Gastroesophageal sphincter (tissue), 3 donors: ENCODE measurements around the gene RAMP2.

Experiments
- POLR2A ChIP-seq, 2 donors: fragments of 450-650 bp; IDR thresholded peaks; one replicate each; pipeline ENCODE4 v1.6.1; 2017; ENCODE audit warnings: antibody characterized with exemption in 2 of 2, mild to moderate bottlenecking in 2 of 2, moderate library complexity in 1 of 2
- POLR2AphosphoS5 ChIP-seq: sonication (generic); formaldehyde crosslinking; IDR thresholded peaks from one replicate; pipeline ENCODE4 v1.6.1; 2017; ENCODE audit warnings: antibody characterized with exemption
- TF ChIP-seq, protein P1 (sequence below), 4 experiments: fragments of 200-600 bp in 2 of 4; fragments of 450-650 bp in 2 of 4; sonication (generic) in 1 of 4; IDR thresholded peaks; one replicate each; pipeline ENCODE4 v1.5.1; 2017 to 2019; ENCODE audit warnings: antibody characterized with exemption in 4 of 4, mild to moderate bottlenecking in 2 of 4, moderate library complexity in 2 of 4

DNA sequence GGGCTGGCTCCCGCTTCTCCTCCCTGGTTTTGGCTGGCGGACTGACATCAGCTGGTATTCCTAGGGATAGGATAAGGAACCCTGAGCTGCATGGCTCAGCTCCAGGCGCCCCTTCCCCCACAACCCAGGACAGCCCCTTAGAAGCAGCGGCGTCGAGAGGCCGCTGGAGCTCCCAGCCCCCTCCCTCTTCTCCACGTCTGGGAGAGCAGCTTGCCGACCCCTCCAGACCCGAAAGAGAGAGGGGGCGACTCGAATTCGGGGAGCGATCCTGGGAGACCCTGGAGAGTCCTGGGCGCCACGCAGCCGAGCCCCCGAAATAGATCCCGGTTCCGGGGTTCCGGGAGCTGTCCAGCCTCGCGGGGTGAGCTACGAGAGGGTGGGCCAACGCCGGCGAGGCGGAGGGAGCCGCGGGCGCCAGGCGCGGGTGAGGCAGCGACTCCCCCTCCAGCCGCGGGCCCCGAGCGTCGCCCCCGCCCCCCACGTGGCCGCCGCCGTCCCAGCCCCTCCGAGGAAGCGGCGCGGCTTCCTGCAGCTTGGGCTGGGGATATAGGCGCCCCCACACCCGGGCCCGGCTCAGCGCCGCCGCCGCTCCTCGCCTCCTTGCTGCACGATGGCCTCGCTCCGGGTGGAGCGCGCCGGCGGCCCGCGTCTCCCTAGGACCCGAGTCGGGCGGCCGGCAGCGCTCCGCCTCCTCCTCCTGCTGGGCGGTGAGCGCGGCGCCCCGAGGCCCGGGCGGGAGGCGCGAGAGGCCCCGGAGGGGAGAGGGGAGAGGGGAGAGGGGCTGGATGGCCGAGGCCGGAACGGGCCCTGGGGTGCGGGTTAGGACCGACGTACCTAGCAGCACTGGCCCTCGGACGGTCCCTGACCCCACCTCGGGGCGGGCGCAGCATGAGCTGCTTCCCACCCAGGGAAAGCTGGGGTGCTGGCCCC is at the start of gene RAMP2:
- TF ChIP-seq, protein P1, sequence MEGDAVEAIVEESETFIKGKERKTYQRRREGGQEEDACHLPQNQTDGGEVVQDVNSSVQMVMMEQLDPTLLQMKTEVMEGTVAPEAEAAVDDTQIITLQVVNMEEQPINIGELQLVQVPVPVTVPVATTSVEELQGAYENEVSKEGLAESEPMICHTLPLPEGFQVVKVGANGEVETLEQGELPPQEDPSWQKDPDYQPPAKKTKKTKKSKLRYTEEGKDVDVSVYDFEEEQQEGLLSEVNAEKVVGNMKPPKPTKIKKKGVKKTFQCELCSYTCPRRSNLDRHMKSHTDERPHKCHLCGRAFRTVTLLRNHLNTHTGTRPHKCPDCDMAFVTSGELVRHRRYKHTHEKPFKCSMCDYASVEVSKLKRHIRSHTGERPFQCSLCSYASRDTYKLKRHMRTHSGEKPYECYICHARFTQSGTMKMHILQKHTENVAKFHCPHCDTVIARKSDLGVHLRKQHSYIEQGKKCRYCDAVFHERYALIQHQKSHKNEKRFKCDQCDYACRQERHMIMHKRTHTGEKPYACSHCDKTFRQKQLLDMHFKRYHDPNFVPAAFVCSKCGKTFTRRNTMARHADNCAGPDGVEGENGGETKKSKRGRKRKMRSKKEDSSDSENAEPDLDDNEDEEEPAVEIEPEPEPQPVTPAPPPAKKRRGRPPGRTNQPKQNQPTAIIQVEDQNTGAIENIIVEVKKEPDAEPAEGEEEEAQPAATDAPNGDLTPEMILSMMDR (IDR thresholded peaks at IDR 0.05), result peak in 1 of 4 experiments; percentile 28
- TF ChIP-seq POLR2AphosphoS5 (no peak), POLR2A (IDR thresholded peaks at IDR 0.05) (peak in 1 of 2 donors; percentile 5)
